H9 (cell line): ENCODE measurements around the gene VWC2. TPM values are rescaled to one million over a fixed set of nuclear protein-coding genes. Genes with fewer than 3 reads are reported as not detected.

Source experiments
- DNase-seq: peaks from one replicate; pipeline ENCODE4 v3.0.0-alpha.2; 2017
- H2AFZ ChIP-seq: one replicate; pipeline ENCODE4 v1.6.1; 2013; ENCODE audit warnings: mild to moderate bottlenecking, low read length, control low read depth, moderate library complexity
- H2AK5ac ChIP-seq: 2 replicates; pipeline ENCODE4 v1.6.1; 2013; ENCODE audit warnings: low read length, control low read depth, mixed read lengths; ENCODE audit not compliant: insufficient read length
- H2BK120ac ChIP-seq: one replicate; pipeline ENCODE4 v1.6.1; 2013; ENCODE audit warnings: low read depth, mild to moderate bottlenecking, low read length, control low read depth, inconsistent platforms; ENCODE audit not compliant: poor library complexity, severe bottlenecking
- H2BK12ac ChIP-seq: 2 replicates; pipeline ENCODE4 v1.6.1; 2013; ENCODE audit warnings: low read length, control low read depth, mixed read lengths, low read depth; ENCODE audit not compliant: insufficient read length
- H2BK15ac ChIP-seq: 2 replicates; pipeline ENCODE4 v1.6.1; 2013; ENCODE audit warnings: low read depth, low read length, control low read depth
- H2BK20ac ChIP-seq: one replicate; pipeline ENCODE4 v1.6.1; 2013; ENCODE audit warnings: low read depth, mild to moderate bottlenecking, low read length, control low read depth, inconsistent platforms; ENCODE audit not compliant: poor library complexity, severe bottlenecking
- H2BK5ac ChIP-seq: 2 replicates; pipeline ENCODE4 v1.6.1; 2013; ENCODE audit warnings: low read length, control low read depth, mixed read lengths; ENCODE audit not compliant: insufficient read length
- H3K14ac ChIP-seq: 2 replicates; pipeline ENCODE4 v1.6.1; 2013; ENCODE audit warnings: low read length, control low read depth; ENCODE audit not compliant: insufficient read depth
- H3K18ac ChIP-seq: 2 replicates; pipeline ENCODE4 v1.6.1; 2013; ENCODE audit warnings: low read depth, mild to moderate bottlenecking, mixed read lengths, low read length, control low read depth; ENCODE audit not compliant: insufficient read length
- H3K23ac ChIP-seq: 2 replicates; pipeline ENCODE4 v1.6.1; 2013; ENCODE audit warnings: low read length, control low read depth, mixed read lengths, low read depth; ENCODE audit not compliant: insufficient read length
- H3K23me2 ChIP-seq: 2 replicates; pipeline ENCODE4 v1.6.1; 2013; ENCODE audit warnings: low read depth, mild to moderate bottlenecking, mixed read lengths, low read length, control low read depth; ENCODE audit not compliant: insufficient read length, poor library complexity, severe bottlenecking
- H3K27ac ChIP-seq: 2 replicates; pipeline ENCODE4 v1.5.1; 2013; ENCODE audit warnings: low read length, control low read depth, mixed read lengths, low read depth; ENCODE audit not compliant: insufficient read length
- H3K27me3 ChIP-seq: 2 replicates; pipeline ENCODE4 v1.6.1; 2013; ENCODE audit warnings: low read length, control low read depth, inconsistent platforms; ENCODE audit not compliant: insufficient read depth
- H3K4ac ChIP-seq: 2 replicates; pipeline ENCODE4 v1.6.1; 2013; ENCODE audit warnings: low read depth, mild to moderate bottlenecking, control low read depth, inconsistent platforms, low read length, moderate library complexity
- H3K4me1 ChIP-seq: 2 replicates; pipeline ENCODE4 v1.6.1; 2013; ENCODE audit warnings: low read length, control low read depth, inconsistent platforms; ENCODE audit not compliant: insufficient read depth
- H3K4me2 ChIP-seq: 2 replicates; pipeline ENCODE4 v1.6.1; 2013; ENCODE audit warnings: low read length, control low read depth, mixed read lengths; ENCODE audit not compliant: insufficient read length, insufficient read depth
- H3K56ac ChIP-seq: 2 replicates; pipeline ENCODE4 v1.6.1; 2013; ENCODE audit warnings: low read depth, mild to moderate bottlenecking, mixed read lengths, low read length, control low read depth; ENCODE audit not compliant: insufficient read length
- H3K79me1 ChIP-seq: 2 replicates; pipeline ENCODE4 v1.6.1; 2013; ENCODE audit warnings: low read depth, mild to moderate bottlenecking, moderate library complexity, low read length, control low read depth, inconsistent platforms; ENCODE audit not compliant: insufficient read depth, poor library complexity, severe bottlenecking
- H3K79me2 ChIP-seq: 2 replicates; pipeline ENCODE4 v1.6.1; 2013; ENCODE audit warnings: low read length, control low read depth, inconsistent platforms; ENCODE audit not compliant: insufficient read depth
- H3K9ac ChIP-seq: 2 replicates; pipeline ENCODE4 v1.6.1; 2013; ENCODE audit warnings: low read length, control low read depth, mixed read lengths; ENCODE audit not compliant: insufficient read length; ENCODE audit errors: extremely low read depth
- H3K9me3 ChIP-seq: one replicate; pipeline ENCODE4 v1.6.1; 2013; ENCODE audit warnings: low read depth, low read length, inconsistent platforms; ENCODE audit not compliant: control insufficient read depth
- H3T11ph ChIP-seq: one replicate; pipeline ENCODE4 v1.6.1; 2013; ENCODE audit warnings: mild to moderate bottlenecking, low read length, control low read depth, inconsistent platforms
- H4K20me1 ChIP-seq: one replicate; pipeline ENCODE4 v1.6.1; 2013; ENCODE audit not compliant: control insufficient read depth, insufficient read length, insufficient read depth
- H4K5ac ChIP-seq: 2 replicates; pipeline ENCODE4 v1.6.1; 2013; ENCODE audit warnings: low read depth, mild to moderate bottlenecking, mixed read lengths, low read length, control low read depth; ENCODE audit not compliant: insufficient read length
- H4K8ac ChIP-seq: replicated peaks from 2 replicates; pipeline ENCODE4 v1.6.1; 2013; ENCODE audit warnings: low read length, control low read depth, mixed read lengths, low read depth; ENCODE audit not compliant: insufficient read length
- H4K91ac ChIP-seq: 2 replicates; pipeline ENCODE4 v1.6.1; 2013; ENCODE audit warnings: low read depth, mild to moderate bottlenecking, moderate library complexity, mixed read lengths, low read length, control low read depth; ENCODE audit not compliant: insufficient read length
- H3K27ac Mint-ChIP-seq, 3 experiments: 2 replicates in 2 of 3; 3 replicates in 1 of 3; pipeline ENCODE4 v1.8.0; 2020 to 2021; ENCODE audit warnings: mixed read lengths in 3 of 3, mild to moderate bottlenecking in 1 of 3, moderate library complexity in 1 of 3
- H3K27me3 Mint-ChIP-seq: 2 replicates; pipeline ENCODE4 v1.8.0; 2021; ENCODE audit warnings: low read depth, mild to moderate bottlenecking, moderate library complexity, mixed read lengths
- H3K36me3 Mint-ChIP-seq, 3 experiments: 2 replicates in 2 of 3; 3 replicates in 1 of 3; pipeline ENCODE4 v1.8.0; 2020 to 2021; ENCODE audit warnings: low read depth in 3 of 3, mixed read lengths in 3 of 3; ENCODE audit not compliant: insufficient read depth in 1 of 3
- H3K4me1 Mint-ChIP-seq, 2 experiments: 2 replicates each; pipeline ENCODE4 v1.8.0; 2020; ENCODE audit warnings: mixed read lengths in 2 of 2
- H3K4me3 Mint-ChIP-seq, 2 experiments: 2 replicates in 1 of 2; 3 replicates in 1 of 2; pipeline ENCODE4 v1.8.0; 2020 to 2021; ENCODE audit warnings: mild to moderate bottlenecking in 2 of 2, mixed read lengths in 2 of 2, moderate library complexity in 1 of 2
- H3K9me3 Mint-ChIP-seq, 2 experiments: 2 replicates in 1 of 2; 3 replicates in 1 of 2; pipeline ENCODE4 v1.8.0; 2020; ENCODE audit warnings: mild to moderate bottlenecking in 2 of 2, mixed read lengths in 2 of 2, moderate library complexity in 1 of 2
- WGBS: extraction: QIAGEN DNeasy Blood & Tissue Kit; methylation state at CpG from one replicate; pipeline ENCODE4 v1.1.7; 2013; ENCODE audit warnings: missing lambda C conversion rate, low lambda C conversion rate, mixed read lengths; ENCODE audit not compliant: insufficient read length; ENCODE audit errors: extremely low coverage; 5-methylcytosine and 5-hydroxymethylcytosine counted together
- total RNA-seq: library from RNA; stranded (reverse); gene quantifications from 2 replicates; pipeline ENCODE4 v1.2.1, GENCODE V29; 2021
- TF ChIP-seq, protein P1 (sequence below): fragments of 200-600 bp; sonication (generic); conservative IDR thresholded peaks from 3 replicates; pipeline ENCODE4 v1.8.0; 2021; ENCODE audit warnings: antibody characterized with exemption, mild to moderate bottlenecking

Gene VWC2
- total RNA-seq, 1 experiment from 2014 or later = 0.02 TPM

DNA sequence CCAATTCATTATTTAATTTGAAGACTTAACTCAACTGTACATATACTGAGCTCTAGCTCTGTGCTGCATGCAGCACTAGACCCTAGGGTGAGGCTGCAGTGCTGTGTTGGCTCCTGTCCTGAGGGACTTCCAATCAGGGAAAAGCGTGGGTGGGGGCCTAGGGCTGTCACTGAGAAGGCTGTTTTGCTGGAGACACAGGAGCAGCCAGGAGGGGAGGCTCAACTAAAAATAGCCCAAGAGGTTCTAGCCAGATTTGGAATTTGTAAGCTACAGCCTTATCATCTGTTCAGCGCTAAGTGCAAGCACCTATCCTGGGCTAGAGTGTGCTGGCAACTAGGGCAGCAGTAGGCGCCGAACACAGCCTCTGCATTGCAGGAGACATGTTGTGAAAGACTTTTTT, 121.1 kb downstream of the VWC2 start:
- Histone ChIP-seq H3K9me3 (no peaks in the 10 kb centered on the region), H4K5ac (no peak overlapping the region), H3K27ac (no peak overlapping the region), H4K91ac (no peak overlapping the region), H3K79me1 (no peaks in the 10 kb centered on the region), H2BK5ac (no peak overlapping the region), H3K79me2 (no peaks in the 10 kb centered on the region), H3K18ac (no peak overlapping the region), H3K4me2 (no peak overlapping the region), H2BK15ac (no peak overlapping the region), H3K14ac (no peak overlapping the region), H2AK5ac (no peak overlapping the region), H4K20me1 (no peaks in the 10 kb centered on the region), H2BK20ac (no peak overlapping the region), H2BK12ac (no peak overlapping the region), H3K56ac (no peak overlapping the region), H2AFZ (no peak overlapping the region), H3K23me2 (no peaks in the 10 kb centered on the region), H3T11ph (no peak overlapping the region), H3K4ac (no peak overlapping the region), H3K9ac (no peak overlapping the region), H3K4me1 (no peaks in the 10 kb centered on the region), H3K27me3 (no peaks in the 10 kb centered on the region), H3K23ac (no peak overlapping the region), H4K8ac (no peak overlapping the region), H2BK120ac (no peak overlapping the region)
- TF ChIP-seq, protein P1, sequence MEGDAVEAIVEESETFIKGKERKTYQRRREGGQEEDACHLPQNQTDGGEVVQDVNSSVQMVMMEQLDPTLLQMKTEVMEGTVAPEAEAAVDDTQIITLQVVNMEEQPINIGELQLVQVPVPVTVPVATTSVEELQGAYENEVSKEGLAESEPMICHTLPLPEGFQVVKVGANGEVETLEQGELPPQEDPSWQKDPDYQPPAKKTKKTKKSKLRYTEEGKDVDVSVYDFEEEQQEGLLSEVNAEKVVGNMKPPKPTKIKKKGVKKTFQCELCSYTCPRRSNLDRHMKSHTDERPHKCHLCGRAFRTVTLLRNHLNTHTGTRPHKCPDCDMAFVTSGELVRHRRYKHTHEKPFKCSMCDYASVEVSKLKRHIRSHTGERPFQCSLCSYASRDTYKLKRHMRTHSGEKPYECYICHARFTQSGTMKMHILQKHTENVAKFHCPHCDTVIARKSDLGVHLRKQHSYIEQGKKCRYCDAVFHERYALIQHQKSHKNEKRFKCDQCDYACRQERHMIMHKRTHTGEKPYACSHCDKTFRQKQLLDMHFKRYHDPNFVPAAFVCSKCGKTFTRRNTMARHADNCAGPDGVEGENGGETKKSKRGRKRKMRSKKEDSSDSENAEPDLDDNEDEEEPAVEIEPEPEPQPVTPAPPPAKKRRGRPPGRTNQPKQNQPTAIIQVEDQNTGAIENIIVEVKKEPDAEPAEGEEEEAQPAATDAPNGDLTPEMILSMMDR = no peak
- no peak overlapping the region for H3K4me3 Mint-ChIP-seq
- no peaks in the 10 kb centered on the region for H3K27me3 Mint-ChIP-seq
- no CpG with 5 or more reads among the region's 4 CpGs for WGBS
- peaks cover 5 to 11% of the 10 kb centered on the region in 2 experiments for H3K4me1 Mint-ChIP-seq
- H3K9me3 Mint-ChIP-seq = peaks cover 9% of the 10 kb centered on the region in 2 experiments; a peak in 3 of 5 replicates
- no peak overlapping the region for H3K27ac Mint-ChIP-seq
- peaks cover 0 to 10% (median 8%) of the 10 kb centered on the region in 3 experiments; a peak in 3 of 7 replicates for H3K36me3 Mint-ChIP-seq
- no peak for DNase-seq
